Motor neuron (in vitro differentiated cells): ENCODE measurements around the gene RBM26. TPM values are rescaled to one million over a fixed set of nuclear protein-coding genes. Genes with fewer than 3 reads are reported as not detected.

Experiments used
- ATAC-seq, 8 experiments: fragments of 200-7000 bp; cut with Tn5 transposase; replicated peaks in 6 of 8; 2 replicates each; pipeline ENCODE4 v1.8.0; 2021; ENCODE audit warnings: mild to moderate bottlenecking in 8 of 8, moderate library complexity in 8 of 8
- H3K27ac ChIP-seq, 2 donors: fragments of 250-450 bp; sonication (Bioruptor Pico); 2 replicates each; pipeline ENCODE4 v1.9.0; 2021; ENCODE audit warnings: antibody characterized with exemption in 2 of 2, mild to moderate bottlenecking in 2 of 2, moderate library complexity in 1 of 2
- H3K4me1 ChIP-seq, 2 donors: fragments of 250-450 bp; sonication (Bioruptor Pico); replicated peaks in 1 of 2; 2 replicates each; pipeline ENCODE4 v1.6.1; 2021; ENCODE audit warnings: antibody characterized with exemption in 2 of 2, mild to moderate bottlenecking in 2 of 2, moderate library complexity in 1 of 2
- H3K4me3 ChIP-seq, 5 donors: fragments of 250-450 bp; sonication (Bioruptor Pico); 2 replicates each; pipeline ENCODE4 v1.9.0; 2021; ENCODE audit warnings: antibody characterized with exemption in 5 of 5, mild to moderate bottlenecking in 5 of 5, moderate library complexity in 4 of 5
- WGBS, 10 experiments: fragments of 450-650 bp; shearing (Covaris generic); methylation state at CpG; one replicate each; pipeline ENCODE4 v1.0.0; 2022; 5-methylcytosine and 5-hydroxymethylcytosine counted together
- in situ Hi-C, 9 experiments: fragments of 400-800 bp; cut with MboI; loops; one replicate each; pipeline ENCODE4 v1.15.0; 2021; ENCODE audit warnings: low sequenced_read_pairs in 9 of 9, low pct_unique_long_range_greater_than_20kb in 2 of 9; ENCODE audit not compliant: unreplicated experiment in 9 of 9
- total RNA-seq, 8 experiments: library from RNA; unstranded; fragments of 300-600 nt; gene quantifications; 2 replicates each; pipeline versions ENCODE4 v1.2.3 to v1.2.4, GENCODE V29; 2022

Gene RBM26
- total RNA-seq, 8 experiments from 2014 or later: 37.0 to 66.2 (median 43.2) TPM

GRCh38 chr13:79341202-79341601 lies 64.9 kb downstream of the RBM26 start:
- no peak overlapping the region for H3K27ac ChIP-seq
- in situ Hi-C loops: no loop called here
- no peak for ATAC-seq
- H3K4me3 ChIP-seq: no peak overlapping the region
- WGBS, 10 experiments: 100% methylated on average over 1 of the region's 1 CpG; no CpG with 5 or more reads in 3 of the 10 experiments
- no peaks in the 10 kb centered on the region for H3K4me1 ChIP-seq

DNA sequence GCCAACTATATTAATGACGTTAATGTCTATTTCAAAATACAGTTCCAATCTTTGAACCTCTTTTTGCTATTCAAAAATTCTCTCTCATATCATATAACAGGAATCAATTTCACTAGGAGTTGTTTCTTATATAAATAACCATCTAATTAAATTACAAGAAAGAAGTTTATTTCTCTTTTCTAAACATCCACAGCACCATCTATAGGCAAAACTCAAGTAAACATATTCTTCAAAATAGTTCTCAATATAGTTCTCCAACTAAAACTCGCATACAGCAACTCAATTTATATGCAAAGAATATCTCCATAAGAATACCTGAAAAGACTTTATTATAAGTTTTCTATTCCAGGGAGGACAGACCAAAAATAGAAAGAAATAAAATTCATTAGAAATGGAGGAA lies 65.6 kb downstream of the RBM26 start:
- WGBS, 10 experiments: 74 to 100% (median 89%) methylated on average over 1 to 2 of the region's 2 CpGs; no CpG with 5 or more reads in 1 of the 10 experiments
- Histone ChIP-seq H3K4me1 (no peaks in the 10 kb centered on the region), H3K4me3 (no peak overlapping the region), H3K27ac (no peak overlapping the region)
- ATAC-seq: no peak
- in situ Hi-C loops: no loop called here

DNA sequence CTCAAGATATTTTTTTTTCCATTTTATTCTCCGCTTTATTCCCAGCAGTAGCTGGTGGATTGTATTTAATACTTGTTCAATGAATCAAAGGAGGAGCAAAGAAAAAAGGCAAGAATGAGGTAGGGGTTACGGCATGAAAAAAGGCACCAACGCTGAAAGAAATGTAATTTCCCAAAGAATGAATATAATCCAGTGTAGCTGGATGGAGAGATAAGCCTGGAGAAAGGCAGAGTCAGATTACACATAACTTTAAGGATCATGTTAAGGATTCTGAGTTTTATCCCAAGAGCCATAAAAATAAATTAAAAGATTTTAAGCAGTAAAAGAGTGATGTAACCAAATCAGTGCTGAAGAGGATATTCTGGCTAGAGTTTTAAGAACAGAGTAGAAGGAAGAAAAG lies 67.7 kb downstream of the RBM26 start:
- Histone ChIP-seq H3K27ac (no peak overlapping the region), H3K4me3 (no peak overlapping the region), H3K4me1 (no peaks in the 10 kb centered on the region)
- WGBS, 10 experiments: 96 to 100% (median 100%) methylated on average over 2 to 3 of the region's 3 CpGs; no CpG with 5 or more reads in 1 of the 10 experiments
- in situ Hi-C loops: no loop called here
- ATAC-seq: no peak

DNA sequence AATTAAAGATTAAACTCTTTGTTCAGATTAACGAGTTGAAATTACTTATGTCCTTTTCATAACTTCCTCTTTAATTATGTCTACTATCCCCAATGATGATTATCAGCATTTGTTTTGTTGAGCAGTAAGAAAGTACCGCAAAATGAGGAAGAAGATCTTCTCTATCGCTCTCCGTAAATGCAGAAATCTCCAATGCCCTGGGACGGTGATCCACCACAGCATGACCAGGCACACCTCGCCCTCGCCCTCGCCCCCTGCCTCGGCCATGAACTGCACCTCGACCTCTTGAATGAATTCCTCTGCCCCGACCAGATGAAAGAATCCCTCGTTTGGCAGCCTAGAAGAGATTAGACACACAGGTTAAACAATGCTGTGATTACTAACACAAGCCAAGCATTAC lies 69.1 kb downstream of the RBM26 start:
- no peak for ATAC-seq
- H3K27ac ChIP-seq: no peak overlapping the region
- WGBS, 10 experiments: 83 to 100% (median 95%) methylated on average over 1 to 12 of the region's 12 CpGs
- H3K4me3 ChIP-seq: no peak overlapping the region
- in situ Hi-C loops: no loop called here
- H3K4me1 ChIP-seq: no peaks in the 10 kb centered on the region

GRCh38 chr13:79328510-79328909 lies 77.5 kb downstream of the RBM26 start:
- Histone ChIP-seq H3K27ac (no peak overlapping the region), H3K4me3 (no peak overlapping the region), H3K4me1 (no peaks in the 10 kb centered on the region)
- in situ Hi-C loops: no loop called here
- 83 to 100% (median 100%) methylated on average over 1 of the region's 1 CpG; no CpG with 5 or more reads in 1 of the 10 experiments for WGBS, 10 experiments
- no peak for ATAC-seq

- ATAC-seq: no peak
- H3K4me1 ChIP-seq: no peaks in the 10 kb centered on the region
- no peak overlapping the region for H3K27ac ChIP-seq
- 50 to 100% (median 90%) methylated on average over 1 of the region's 1 CpG; no CpG with 5 or more reads in 2 of the 10 experiments for WGBS, 10 experiments
- in situ Hi-C loops: no loop called here
- H3K4me3 ChIP-seq: no peak overlapping the region
Observed at GRCh38 chr13:79320433-79320832, 85.6 kb downstream of the RBM26 start.

- no peak overlapping the region for H3K27ac ChIP-seq
- in situ Hi-C loops: no loop called here
- no peaks in the 10 kb centered on the region for H3K4me1 ChIP-seq
- ATAC-seq: no peak
- 77 to 100% (median 94%) methylated on average over 3 to 4 of the region's 4 CpGs; no CpG with 5 or more reads in 1 of the 10 experiments for WGBS, 10 experiments
- H3K4me3 ChIP-seq: no peak overlapping the region
Observed at GRCh38 chr13:79318664-79319063, 87.4 kb downstream of the RBM26 start.

GRCh38 chr13:79317856-79318255 lies 88.2 kb downstream of the RBM26 start:
- no peaks in the 10 kb centered on the region for H3K4me1 ChIP-seq
- WGBS, 10 experiments: 75 to 100% (median 98%) methylated on average over 1 to 2 of the region's 2 CpGs; no CpG with 5 or more reads in 2 of the 10 experiments
- in situ Hi-C loops: no loop called here
- no peak for ATAC-seq
- no peak overlapping the region for H3K4me3 ChIP-seq
- H3K27ac ChIP-seq: no peak overlapping the region

- 65 to 100% (median 95%) methylated on average over 1 to 3 of the region's 3 CpGs; no CpG with 5 or more reads in 1 of the 10 experiments for WGBS, 10 experiments
- H3K4me1 ChIP-seq: no peaks in the 10 kb centered on the region
- ATAC-seq: no peak
- no peak overlapping the region for H3K4me3 ChIP-seq
- in situ Hi-C loops: no loop called here
- H3K27ac ChIP-seq: no peak overlapping the region
Observed at GRCh38 chr13:79314652-79315051, 91.4 kb downstream of the RBM26 start.

GRCh38 chr13:79312340-79312855 lies 93.7 kb downstream of the RBM26 start:
- H3K27ac ChIP-seq: no peak overlapping the region
- ATAC-seq: no peak
- no peaks in the 10 kb centered on the region for H3K4me1 ChIP-seq
- no peak overlapping the region for H3K4me3 ChIP-seq
- in situ Hi-C loops: no loop called here
- WGBS, 10 experiments: 38 to 100% (median 75%) methylated on average over 1 to 2 of the region's 2 CpGs; no CpG with 5 or more reads in 2 of the 10 experiments

GRCh38 chr13:79311386-79311785 lies 94.7 kb downstream of the RBM26 start:
- WGBS, 10 experiments: 14 to 97% (median 90%) methylated on average over 2 to 3 of the region's 3 CpGs
- Histone ChIP-seq H3K4me3 (no peak overlapping the region), H3K4me1 (no peaks in the 10 kb centered on the region), H3K27ac (no peak overlapping the region)
- in situ Hi-C loops: no loop called here
- no peak for ATAC-seq

DNA sequence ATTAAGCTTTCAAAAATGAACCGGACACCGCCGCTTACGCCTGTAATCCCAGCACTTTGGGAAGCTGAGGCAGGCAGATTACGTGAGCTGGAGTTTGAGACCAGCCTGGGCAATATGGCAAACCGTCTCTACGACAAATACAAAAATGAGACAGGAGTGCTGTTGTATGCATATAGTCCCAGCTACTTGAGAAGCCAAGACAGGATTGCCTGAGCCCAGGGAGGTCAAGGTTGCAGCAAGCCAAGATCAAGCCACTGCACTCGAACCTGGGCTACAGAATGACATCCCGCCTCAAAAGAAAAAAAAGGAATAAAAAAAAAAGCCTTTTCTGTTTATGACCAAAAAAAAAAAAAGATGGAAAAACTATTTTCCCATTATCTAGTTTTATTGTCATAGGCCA lies 96.4 kb downstream of the RBM26 start:
- no peak overlapping the region for H3K27ac ChIP-seq
- H3K4me1 ChIP-seq: no peaks in the 10 kb centered on the region
- in situ Hi-C loops: no loop called here
- no peak for ATAC-seq
- WGBS, 10 experiments: 69 to 96% (median 90%) methylated on average over 5 to 9 of the region's 9 CpGs; no CpG with 5 or more reads in 2 of the 10 experiments
- no peak overlapping the region for H3K4me3 ChIP-seq

DNA sequence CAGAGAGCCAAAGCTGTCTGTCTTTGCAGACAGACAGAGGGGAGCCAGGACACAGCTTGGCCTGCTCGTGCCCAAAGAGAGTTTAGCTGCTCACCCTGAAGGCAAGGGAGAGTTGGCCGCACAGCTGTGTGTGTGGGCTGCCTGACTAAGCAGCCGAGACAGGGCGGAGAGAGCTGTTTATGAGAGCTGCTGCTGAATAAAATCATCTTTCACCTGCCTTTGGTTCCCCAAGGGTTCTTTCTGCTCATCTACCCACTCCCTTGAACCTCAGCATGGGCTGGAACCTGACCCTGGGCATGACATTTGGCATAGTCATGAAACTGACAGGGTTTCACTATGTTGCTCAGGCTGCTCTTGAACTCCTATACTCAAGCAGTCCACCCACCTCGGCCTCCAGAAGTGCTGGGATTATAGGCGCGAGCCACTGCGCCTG lies 98.2 kb downstream of the RBM26 start:
- WGBS, 10 experiments: 53 to 100% (median 91%) methylated on average over 1 to 7 of the region's 8 CpGs; no CpG with 5 or more reads in 3 of the 10 experiments
- Histone ChIP-seq H3K4me1 (no peaks in the 10 kb centered on the region), H3K4me3 (no peak overlapping the region), H3K27ac (no peak overlapping the region)
- in situ Hi-C loops: no loop called here
- ATAC-seq: peak in 5 of 8 experiments; percentile 16 to 88 (median 77)

DNA sequence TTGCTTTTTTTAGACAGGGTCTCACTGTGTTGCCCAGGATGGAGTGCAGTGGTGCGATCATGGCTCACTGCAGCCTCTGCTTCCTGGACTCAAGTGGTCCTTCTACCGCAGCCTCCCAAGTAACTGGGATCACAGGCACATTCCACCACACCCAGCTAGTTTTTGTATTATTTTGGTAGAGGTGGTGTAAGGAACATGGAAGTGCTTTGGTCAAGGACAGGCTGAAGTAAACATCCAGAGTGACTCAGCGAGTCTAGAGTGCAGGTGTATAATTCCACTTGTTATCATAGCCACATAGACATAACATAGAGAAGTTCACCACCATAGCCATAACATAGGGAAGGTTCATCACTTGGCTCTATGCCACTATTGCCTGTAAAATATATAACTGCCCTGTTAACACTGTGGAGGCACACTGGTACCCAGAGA lies 98.6 kb downstream of the RBM26 start:
- in situ Hi-C loops: no loop called here
- Histone ChIP-seq H3K4me3 (no peak overlapping the region), H3K4me1 (no peaks in the 10 kb centered on the region), H3K27ac (no peak overlapping the region)
- ATAC-seq: peak in 2 of 8 experiments; percentile 12 to 29
- WGBS, 10 experiments: 85 to 100% (median 95%) methylated on average over 1 to 3 of the region's 3 CpGs; no CpG with 5 or more reads in 4 of the 10 experiments
